HG03045 (cell line): ENCODE results near the gene GRIP2.

Experiments
- ATAC-seq: cut with Tn5 transposase; IDR thresholded peaks from one replicate; pipeline ENCODE4 v1.9.1; 2021; ENCODE audit warnings: mild to moderate bottlenecking, moderate library complexity; ENCODE audit not compliant: unreplicated experiment

The GRIP2 gene

GRCh38 chr3:14472471-14473351, 67.4 kb downstream of the GRIP2 start:
- ATAC-seq, result no peak

- no peak for ATAC-seq
Observed at GRCh38 chr3:14471690-14472089, 68.5 kb downstream of the GRIP2 start.

DNA sequence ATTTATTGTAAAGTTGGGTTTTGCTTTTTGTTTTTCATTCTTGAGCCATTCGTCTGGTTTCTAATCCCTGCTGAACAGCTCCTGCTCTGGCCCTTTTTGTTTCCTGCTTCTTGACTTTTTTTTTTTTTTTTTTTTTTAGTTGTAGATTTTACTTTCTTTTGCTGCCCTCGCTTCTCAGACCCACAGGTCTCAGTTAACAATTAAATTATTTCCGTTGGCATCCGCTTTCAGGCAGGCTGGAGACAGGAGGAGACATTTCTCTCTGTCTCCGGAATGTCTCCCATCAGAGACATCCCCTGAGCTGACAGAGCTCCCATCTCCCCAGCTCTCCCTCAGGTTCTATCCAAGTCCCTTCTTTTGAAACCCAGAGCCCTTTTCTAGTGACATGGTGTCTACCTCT, 69.1 kb downstream of the GRIP2 start:
- no peak for ATAC-seq

- no peak for ATAC-seq
Observed at GRCh38 chr3:14470461-14470860, 69.7 kb downstream of the GRIP2 start.

DNA sequence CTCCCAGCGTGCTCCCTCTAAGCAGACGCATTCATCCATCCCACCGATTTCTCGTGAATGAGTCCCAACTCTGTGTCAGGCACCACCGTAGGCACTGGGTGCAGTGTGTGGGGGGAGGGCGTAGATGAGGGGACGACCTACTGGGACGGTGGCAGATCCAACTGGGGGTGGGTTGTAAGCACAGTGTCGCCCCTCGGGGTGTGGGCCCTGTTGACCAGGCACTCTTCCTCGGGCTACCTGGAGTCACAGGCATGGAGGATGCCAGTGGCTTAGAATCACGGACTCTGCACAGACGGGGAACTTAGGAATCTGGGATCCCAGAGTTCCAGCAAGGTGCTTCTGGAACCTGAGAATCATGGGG, 71.5 kb downstream of the GRIP2 start:
- ATAC-seq, result no peak

- no peak for ATAC-seq
Observed at GRCh38 chr3:14467814-14468620, 72.1 kb downstream of the GRIP2 start.

DNA sequence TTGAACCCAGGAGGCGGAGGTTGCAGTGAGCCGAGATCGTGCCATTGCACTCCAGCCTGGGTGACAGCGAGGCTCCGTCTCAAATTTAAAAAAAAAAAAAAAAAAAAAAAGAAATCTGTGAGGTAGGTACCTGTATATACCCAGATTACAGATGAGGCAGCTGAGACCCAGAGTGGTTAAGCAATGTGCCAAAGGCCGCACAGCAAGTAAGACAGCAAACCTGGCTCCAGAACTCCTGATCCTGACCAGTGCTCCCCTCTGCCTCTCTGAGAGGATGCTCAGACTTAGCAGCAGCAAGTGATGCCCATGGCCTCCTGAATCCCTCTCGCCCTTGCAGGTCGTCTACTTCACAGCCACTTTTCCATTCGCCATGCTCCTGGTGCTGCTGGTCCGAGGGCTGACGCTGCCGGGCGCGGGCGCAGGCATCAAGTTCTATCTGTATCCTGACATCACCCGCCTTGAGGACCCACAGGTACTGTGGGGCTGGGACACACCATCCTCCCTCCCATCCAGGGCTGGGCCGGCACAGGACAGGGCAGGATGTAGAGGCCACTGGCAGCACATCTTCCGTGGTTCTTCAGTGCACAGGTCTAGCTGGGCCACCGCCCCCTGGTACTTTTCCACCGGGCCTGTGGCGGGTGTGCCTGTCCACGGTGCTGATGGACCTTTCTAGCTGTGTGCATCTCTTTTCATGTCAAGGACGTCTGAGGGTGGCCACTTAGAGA, 73.8 kb downstream of the GRIP2 start:
- no peak for ATAC-seq

DNA sequence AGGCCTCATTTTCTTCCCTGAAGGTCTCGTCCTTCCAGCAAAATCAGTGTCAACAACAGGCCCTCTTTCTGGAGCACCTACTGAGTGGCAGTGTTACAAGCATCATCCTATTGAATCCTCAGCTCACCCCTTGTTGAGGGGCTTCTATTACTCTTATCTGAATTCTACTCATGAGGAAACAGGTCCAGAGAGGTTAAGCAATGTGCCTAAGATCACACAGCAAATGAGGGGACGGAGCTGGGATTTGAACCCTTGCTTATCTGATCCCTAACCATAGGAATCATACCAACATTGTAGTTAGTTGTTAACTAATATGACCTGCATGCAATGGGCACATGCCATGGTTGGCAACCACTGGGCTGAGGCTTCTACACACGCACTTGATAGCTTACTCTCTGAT, 74.7 kb downstream of the GRIP2 start:
- no peak for ATAC-seq

DNA sequence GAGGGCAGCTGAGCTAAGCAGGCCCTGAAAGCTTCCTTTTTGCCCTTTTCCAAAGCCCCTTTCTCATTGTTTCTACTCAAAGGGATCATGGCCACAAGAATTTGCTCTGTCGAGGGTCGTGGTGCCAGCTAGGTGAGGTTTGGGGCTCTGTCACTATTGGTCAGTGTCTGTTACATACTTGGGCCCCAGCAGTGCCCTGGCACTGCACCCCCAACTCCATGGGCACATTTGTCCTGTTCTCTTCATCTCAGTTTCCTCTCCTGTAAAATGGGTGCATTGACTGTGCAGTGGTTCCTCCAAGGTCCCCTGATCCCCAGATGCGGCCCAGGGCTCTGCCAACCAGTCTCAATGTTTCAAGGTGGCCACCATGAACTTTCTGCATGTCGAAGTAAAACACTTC, 75.6 kb downstream of the GRIP2 start:
- no peak for ATAC-seq

DNA sequence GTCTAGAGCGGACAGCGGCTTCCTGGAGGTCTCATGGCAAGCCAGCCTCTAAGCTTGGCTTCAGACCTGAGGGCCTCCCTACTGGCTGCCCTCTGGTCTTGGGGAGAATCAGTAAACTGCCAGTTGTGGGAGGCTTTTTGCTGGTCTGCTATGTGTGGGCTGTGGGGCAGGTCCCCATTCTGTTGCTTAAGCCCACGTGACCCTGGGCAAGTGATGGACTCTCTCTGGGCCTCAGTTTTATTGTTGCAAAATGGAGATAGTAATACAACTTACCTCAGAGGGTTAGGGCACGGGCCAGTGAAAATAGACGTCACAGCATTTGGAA, 76.0 kb downstream of the GRIP2 start:
- no peak for ATAC-seq

DNA sequence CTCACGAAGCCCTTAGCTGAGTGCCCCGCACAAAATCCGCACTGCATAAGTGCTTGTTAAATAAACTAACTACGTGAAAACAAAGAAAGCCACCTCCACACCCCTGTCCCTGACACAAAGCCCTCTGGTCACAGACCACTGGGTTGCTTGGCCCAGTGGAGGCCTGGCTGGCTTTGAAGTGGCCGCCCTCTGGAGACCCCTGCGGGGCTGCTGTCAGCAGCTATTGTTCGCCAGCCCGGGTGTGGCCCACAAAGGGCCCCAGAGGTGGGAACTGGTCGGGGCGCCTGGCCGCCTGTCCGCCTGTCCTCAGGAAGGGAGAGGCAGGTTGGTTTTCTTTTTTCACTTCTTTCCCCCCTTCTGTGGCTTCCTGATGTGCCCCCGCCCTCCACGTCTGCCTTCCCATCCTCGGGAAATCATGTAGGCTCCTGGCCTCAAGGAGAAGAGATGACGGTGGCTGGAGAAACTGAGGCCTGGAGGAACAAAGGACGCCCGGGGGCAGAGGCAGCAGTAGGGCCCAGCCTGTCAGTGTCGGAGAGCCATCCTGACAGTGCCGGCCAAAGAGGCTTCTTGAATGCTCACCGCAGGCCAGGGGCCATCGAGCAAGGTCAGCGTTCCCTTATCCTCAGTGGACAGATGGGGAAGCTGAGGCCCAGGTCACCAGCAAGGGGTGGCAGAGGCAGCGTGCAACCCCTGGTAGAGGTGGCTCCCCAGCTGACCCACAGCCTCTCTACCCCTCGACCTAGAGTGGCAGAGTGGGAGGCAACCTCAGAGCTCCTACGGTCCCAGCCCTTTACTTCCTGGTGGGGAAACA, 76.6 kb downstream of the GRIP2 start:
- ATAC-seq, result no peak

DNA sequence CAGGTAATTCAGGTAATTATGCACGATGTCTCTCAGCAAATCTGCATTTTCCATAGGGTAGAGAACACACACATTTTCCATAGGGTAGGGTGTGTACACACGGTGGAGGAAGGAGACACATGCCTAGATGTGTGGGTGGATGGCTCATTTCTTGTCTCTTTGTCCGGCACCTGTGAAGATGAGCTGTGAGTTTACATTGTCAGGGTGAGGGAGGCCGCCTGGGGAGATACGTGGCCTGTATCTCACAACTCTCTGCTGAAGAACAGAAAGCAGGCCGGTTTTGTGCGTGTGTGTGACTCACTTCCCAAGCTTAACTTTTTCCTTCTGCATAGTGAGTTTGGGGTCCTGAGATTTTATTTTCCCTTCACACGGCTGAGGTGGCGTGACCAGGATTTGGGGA, 77.4 kb downstream of the GRIP2 start:
- no peak for ATAC-seq

- ATAC-seq, result peak; percentile 51
Observed at GRCh38 chr3:14461748-14462324, 78.3 kb downstream of the GRIP2 start.

DNA sequence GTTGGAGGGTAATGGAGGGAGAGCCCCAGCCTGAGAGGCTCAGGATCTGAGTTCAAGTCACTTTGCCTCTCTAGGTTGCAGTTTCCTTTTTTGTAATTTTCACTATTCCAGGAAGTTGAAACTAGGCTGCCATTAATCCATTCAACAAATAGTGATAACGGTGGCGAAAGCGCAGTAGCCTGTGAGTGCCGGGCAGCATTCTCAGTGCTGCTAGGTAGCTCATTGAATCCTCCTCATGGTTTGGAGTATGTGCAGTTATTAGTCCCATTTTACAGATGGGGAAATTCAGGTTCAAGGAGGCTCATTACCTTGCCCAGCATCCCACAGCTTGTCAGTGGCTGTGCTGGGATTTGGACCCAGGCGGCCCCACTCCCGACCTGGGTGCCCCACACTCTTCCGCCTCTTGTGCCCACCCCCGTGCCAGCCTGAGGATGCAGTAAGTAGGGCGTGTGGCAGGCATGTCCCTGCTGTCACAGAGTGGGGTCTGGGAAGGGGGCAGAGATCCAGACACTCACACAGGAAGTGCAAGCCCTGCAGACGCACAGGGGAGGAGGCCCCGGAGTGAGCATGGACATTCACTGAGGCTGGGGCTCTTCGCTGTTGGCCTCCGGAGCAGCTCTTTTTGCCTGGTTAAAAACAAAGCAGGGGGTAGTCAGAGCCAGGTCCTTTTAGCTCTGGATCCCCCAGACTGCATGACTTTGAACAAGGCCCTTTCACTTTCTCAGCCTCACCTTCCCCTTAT, 79.0 kb downstream of the GRIP2 start:
- no peak for ATAC-seq

GRCh38 chr3:14460342-14461005, 79.7 kb downstream of the GRIP2 start:
- no peak for ATAC-seq

GRCh38 chr3:14459787-14460186, 80.4 kb downstream of the GRIP2 start:
- no peak for ATAC-seq

DNA sequence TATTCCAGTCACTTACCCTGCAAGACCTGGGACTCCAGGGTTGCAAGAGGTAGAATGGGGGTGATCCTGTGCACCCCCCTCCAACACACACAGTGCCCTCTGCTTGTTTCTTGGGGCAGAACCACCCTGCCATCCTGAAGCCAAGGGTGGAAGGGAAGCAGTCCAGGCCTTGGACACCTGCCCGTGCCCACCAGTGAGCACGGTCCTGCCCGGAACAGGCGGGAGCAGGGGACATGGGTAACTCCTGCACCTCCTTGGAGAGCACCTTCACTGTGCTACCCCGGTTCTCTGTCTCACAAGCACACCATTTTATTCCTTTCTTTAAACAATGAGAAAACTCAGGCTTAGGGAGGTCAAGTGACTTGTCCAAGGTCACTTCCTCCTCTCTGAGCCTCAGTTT, 80.8 kb downstream of the GRIP2 start:
- ATAC-seq, result no peak

- ATAC-seq, result no peak
Observed at GRCh38 chr3:14458434-14459275, 81.5 kb downstream of the GRIP2 start.
